IPS DF 6.9 (cell line): ENCODE measurements around the gene C1orf21.

Source experiments
- DNase-seq: peaks from one replicate; pipeline ENCODE4 v3.0.0-alpha.2; 2013; ENCODE audit warnings: low read depth, low spot score
- H3K27ac ChIP-seq: one replicate; pipeline ENCODE4 v1.5.1; 2013; ENCODE audit warnings: low read length, control low read depth
- H3K27me3 ChIP-seq: 2 replicates; pipeline ENCODE4 v1.6.1; 2013; ENCODE audit warnings: mild to moderate bottlenecking, low read length; ENCODE audit not compliant: control insufficient read depth, insufficient read depth
- H3K36me3 ChIP-seq: 2 replicates; pipeline ENCODE4 v1.6.1; 2013; ENCODE audit warnings: low read length; ENCODE audit not compliant: control insufficient read depth, insufficient read depth
- H3K4me1 ChIP-seq: 2 replicates; pipeline ENCODE4 v1.6.1; 2013; ENCODE audit warnings: low read length; ENCODE audit not compliant: control insufficient read depth, insufficient read depth
- H3K4me3 ChIP-seq: 2 replicates; pipeline ENCODE4 v1.5.1; 2013; ENCODE audit warnings: mild to moderate bottlenecking, low read length
- H3K9me3 ChIP-seq: 2 replicates; pipeline ENCODE4 v1.6.1; 2013; ENCODE audit warnings: low read length, inconsistent platforms; ENCODE audit not compliant: control insufficient read depth, insufficient read depth
- WGBS: extraction: QIAGEN DNeasy Blood & Tissue Kit; methylation state at CpG from one replicate; pipeline ENCODE4 v1.1.7; 2013; ENCODE audit warnings: mixed read lengths, missing lambda C conversion rate; ENCODE audit not compliant: insufficient read length, insufficient coverage; 5-methylcytosine and 5-hydroxymethylcytosine counted together

Gene C1orf21

GRCh38 chr1:184545601-184546000, 158.8 kb downstream of the C1orf21 start:
- no peak overlapping the region for H3K27ac ChIP-seq
- WGBS, result no CpG with 5 or more reads among the region's 4 CpGs
- no peaks in the 10 kb centered on the region for H3K36me3 ChIP-seq
- no peaks in the 10 kb centered on the region for H3K9me3 ChIP-seq
- H3K4me1 ChIP-seq, result no peaks in the 10 kb centered on the region; the same call in 1 of the 2 replicates
- no peaks in the 10 kb centered on the region for H3K27me3 ChIP-seq
- no peak for DNase-seq
- H3K4me3 ChIP-seq, result no peak overlapping the region

GRCh38 chr1:184552446-184552845, 165.6 kb downstream of the C1orf21 start:
- WGBS, result no CpG with 5 or more reads among the region's 1 CpG
- H3K27ac ChIP-seq, result no peak overlapping the region
- no peak overlapping the region for H3K4me3 ChIP-seq
- no peaks in the 10 kb centered on the region for H3K9me3 ChIP-seq
- H3K36me3 ChIP-seq, result no peaks in the 10 kb centered on the region
- no peak for DNase-seq
- peaks cover 2% of the 10 kb centered on the region for H3K4me1 ChIP-seq
- H3K27me3 ChIP-seq, result no peaks in the 10 kb centered on the region

- no CpG with 5 or more reads among the region's 2 CpGs for WGBS
- no peak overlapping the region for H3K27ac ChIP-seq
- no peak for DNase-seq
- peaks cover 2% of the 10 kb centered on the region for H3K4me1 ChIP-seq
- no peaks in the 10 kb centered on the region for H3K36me3 ChIP-seq
- H3K27me3 ChIP-seq, result no peaks in the 10 kb centered on the region
- no peak overlapping the region for H3K4me3 ChIP-seq
- no peaks in the 10 kb centered on the region for H3K9me3 ChIP-seq
Measured at GRCh38 chr1:184553845-184554244, 167.0 kb downstream of the C1orf21 start.

- no peak for DNase-seq
- Histone ChIP-seq H3K27ac (no peak overlapping the region), H3K4me3 (no peak overlapping the region), H3K27me3 (no peaks in the 10 kb centered on the region), H3K4me1 (peaks cover 2% of the 10 kb centered on the region), H3K36me3 (no peaks in the 10 kb centered on the region), H3K9me3 (no peaks in the 10 kb centered on the region)
- no CpG with 5 or more reads among the region's 7 CpGs for WGBS
Measured at GRCh38 chr1:184555665-184556641, 169.1 kb downstream of the C1orf21 start.

GRCh38 chr1:184556665-184557064, 169.8 kb downstream of the C1orf21 start:
- Histone ChIP-seq H3K27ac (no peak overlapping the region), H3K36me3 (no peaks in the 10 kb centered on the region), H3K4me1 (no peaks in the 10 kb centered on the region), H3K4me3 (no peak overlapping the region), H3K9me3 (no peaks in the 10 kb centered on the region), H3K27me3 (no peaks in the 10 kb centered on the region)
- DNase-seq, result no peak
- no CpG with 5 or more reads among the region's 2 CpGs for WGBS

GRCh38 chr1:184557423-184558347, 170.9 kb downstream of the C1orf21 start:
- H3K9me3 ChIP-seq, result no peaks in the 10 kb centered on the region
- no CpG with 5 or more reads among the region's 3 CpGs for WGBS
- no peak for DNase-seq
- H3K27me3 ChIP-seq, result no peaks in the 10 kb centered on the region
- no peaks in the 10 kb centered on the region for H3K4me1 ChIP-seq
- H3K27ac ChIP-seq, result no peak overlapping the region
- no peak overlapping the region for H3K4me3 ChIP-seq
- no peaks in the 10 kb centered on the region for H3K36me3 ChIP-seq

- Histone ChIP-seq H3K36me3 (no peaks in the 10 kb centered on the region), H3K4me1 (no peaks in the 10 kb centered on the region)
Measured at GRCh38 chr1:184558691-184559090, 171.9 kb downstream of the C1orf21 start.

GRCh38 chr1:184559117-184559713, 172.4 kb downstream of the C1orf21 start:
- Histone ChIP-seq H3K9me3 (no peaks in the 10 kb centered on the region), H3K4me3 (no peak overlapping the region), H3K27ac (no peak overlapping the region), H3K27me3 (no peaks in the 10 kb centered on the region), H3K4me1 (no peaks in the 10 kb centered on the region), H3K36me3 (no peaks in the 10 kb centered on the region)
- no peak for DNase-seq
- no CpG with 5 or more reads among the region's 1 CpG for WGBS

More at GRCh38 chr1:184558691-184559090, 171.9 kb downstream of the C1orf21 start:
- H3K9me3 ChIP-seq, result no peaks in the 10 kb centered on the region
- no peaks in the 10 kb centered on the region for H3K27me3 ChIP-seq
- H3K4me3 ChIP-seq, result no peak overlapping the region
- H3K27ac ChIP-seq, result no peak overlapping the region
- no peak for DNase-seq

GRCh38 chr1:184562806-184563205, 176.0 kb downstream of the C1orf21 start:
- no CpG with 5 or more reads among the region's 1 CpG for WGBS
- H3K9me3 ChIP-seq, result no peaks in the 10 kb centered on the region
- no peaks in the 10 kb centered on the region for H3K4me1 ChIP-seq
- no peak for DNase-seq
- H3K27me3 ChIP-seq, result no peaks in the 10 kb centered on the region
- H3K4me3 ChIP-seq, result no peak overlapping the region
- no peaks in the 10 kb centered on the region for H3K36me3 ChIP-seq
- H3K27ac ChIP-seq, result no peak overlapping the region

- H3K9me3 ChIP-seq, result no peaks in the 10 kb centered on the region
- H3K27ac ChIP-seq, result no peak overlapping the region
- no peak overlapping the region for H3K4me3 ChIP-seq
- H3K27me3 ChIP-seq, result no peaks in the 10 kb centered on the region
- H3K4me1 ChIP-seq, result no peaks in the 10 kb centered on the region
- DNase-seq, result no peak
- no CpG with 5 or more reads among the region's 1 CpG for WGBS
- H3K36me3 ChIP-seq, result no peaks in the 10 kb centered on the region
Measured at GRCh38 chr1:184563308-184563707, 176.5 kb downstream of the C1orf21 start.
